ENCODE measurements around the gene ADAMTSL2.

Gene ADAMTSL2

DNA sequence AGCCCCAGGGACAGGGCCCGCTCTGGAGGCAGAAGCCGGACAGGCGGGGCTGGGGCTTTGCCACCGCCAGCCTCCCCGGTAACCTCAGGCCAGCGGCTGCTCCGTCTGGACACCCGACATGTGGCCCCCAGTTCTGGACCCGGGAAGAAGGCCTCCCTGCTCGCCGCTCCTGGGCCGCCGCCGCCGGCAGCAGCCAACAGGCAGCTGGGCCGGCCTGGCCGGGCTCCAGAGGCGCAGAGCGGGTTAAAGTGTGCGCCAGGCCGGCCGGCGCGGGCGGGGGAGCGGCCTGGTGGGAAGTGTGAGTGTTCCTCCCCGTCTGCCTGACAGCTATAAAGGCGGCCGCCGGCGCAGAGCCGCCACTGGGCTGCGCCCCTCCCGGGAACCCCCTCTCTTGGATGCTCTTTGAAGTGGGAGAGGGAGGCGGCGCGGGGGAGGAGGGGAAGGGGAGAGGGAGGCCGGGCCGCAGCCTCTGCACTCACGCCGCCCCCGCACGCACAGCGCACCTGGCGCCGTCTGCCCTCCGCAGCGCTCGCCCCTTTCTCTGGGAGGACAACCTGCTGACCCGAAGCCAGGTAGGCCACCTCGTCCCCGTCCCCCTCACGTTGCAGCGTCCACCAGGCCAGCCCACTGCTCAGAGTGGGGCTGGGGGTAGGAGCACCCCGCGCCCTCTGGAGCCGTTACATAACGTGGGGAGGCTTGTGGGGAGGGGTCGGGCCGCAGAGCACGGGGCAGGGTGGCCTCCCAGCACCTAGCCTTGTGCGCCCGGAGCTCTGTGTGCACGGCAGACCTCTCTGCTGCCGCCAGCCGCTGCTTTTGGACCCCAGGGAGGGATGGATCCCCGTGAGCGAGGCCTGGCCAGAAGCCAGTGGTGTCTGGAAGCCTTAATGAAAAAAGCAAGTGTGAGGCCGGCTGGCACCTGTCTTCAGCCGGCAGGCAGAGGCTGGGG, at the start of gene ADAMTSL2:
Gene ADAMTSL2 (plus strand): TSS at position 359 of the 946 bp plus-strand sequence. CDS start 2,009 bp downstream, outside the sequence.
- peak; percentile 74 for DNase-seq (ENCODE audit: low spot score)

- DNase-seq (ENCODE audit: low spot score), result no peak
Observed at GRCh38 chr9:133485531-133486260, 48.8 kb upstream of the ADAMTSL2 start.

DNA sequence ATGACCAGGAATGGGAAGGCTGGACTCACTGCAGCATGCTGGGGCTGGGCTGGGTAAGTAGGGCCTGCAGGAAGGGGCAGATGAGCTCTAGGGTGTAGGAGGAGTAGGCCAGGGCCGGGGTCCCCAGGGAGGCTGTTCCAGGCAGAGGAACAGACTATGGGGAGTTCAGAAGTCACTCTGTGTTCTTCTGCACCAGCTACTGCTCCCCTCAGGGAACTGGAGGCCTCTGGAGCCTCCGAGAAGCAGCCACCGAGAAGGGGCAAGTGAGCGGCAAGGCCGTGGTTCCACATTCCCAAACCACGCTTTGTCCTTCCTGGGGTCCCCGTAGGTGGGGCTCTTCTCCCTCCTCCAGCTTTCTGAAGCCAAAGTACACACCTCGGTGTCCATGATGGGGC, 47.2 kb upstream of the ADAMTSL2 start:
- no peak for DNase-seq (ENCODE audit: low spot score)

- DNase-seq (ENCODE audit: low spot score), result no peak
Observed at GRCh38 chr9:133488686-133489252, 45.7 kb upstream of the ADAMTSL2 start.

GRCh38 chr9:133489253-133490190, 45.0 kb upstream of the ADAMTSL2 start:
- DNase-seq (ENCODE audit: low spot score), result no peak

GRCh38 chr9:133490201-133490681, 44.3 kb upstream of the ADAMTSL2 start:
- DNase-seq (ENCODE audit: low spot score), result no peak

GRCh38 chr9:133490865-133491655, 43.4 kb upstream of the ADAMTSL2 start:
- DNase-seq (ENCODE audit: low spot score), result no peak

- no peak for DNase-seq (ENCODE audit: low spot score)
Observed at GRCh38 chr9:133491656-133491925, 42.9 kb upstream of the ADAMTSL2 start.

GRCh38 chr9:133492061-133493021, 42.2 kb upstream of the ADAMTSL2 start:
- no peak for DNase-seq (ENCODE audit: low spot score)

GRCh38 chr9:133493428-133493827, 41.1 kb upstream of the ADAMTSL2 start:
- DNase-seq (ENCODE audit: low spot score), result no peak

DNA sequence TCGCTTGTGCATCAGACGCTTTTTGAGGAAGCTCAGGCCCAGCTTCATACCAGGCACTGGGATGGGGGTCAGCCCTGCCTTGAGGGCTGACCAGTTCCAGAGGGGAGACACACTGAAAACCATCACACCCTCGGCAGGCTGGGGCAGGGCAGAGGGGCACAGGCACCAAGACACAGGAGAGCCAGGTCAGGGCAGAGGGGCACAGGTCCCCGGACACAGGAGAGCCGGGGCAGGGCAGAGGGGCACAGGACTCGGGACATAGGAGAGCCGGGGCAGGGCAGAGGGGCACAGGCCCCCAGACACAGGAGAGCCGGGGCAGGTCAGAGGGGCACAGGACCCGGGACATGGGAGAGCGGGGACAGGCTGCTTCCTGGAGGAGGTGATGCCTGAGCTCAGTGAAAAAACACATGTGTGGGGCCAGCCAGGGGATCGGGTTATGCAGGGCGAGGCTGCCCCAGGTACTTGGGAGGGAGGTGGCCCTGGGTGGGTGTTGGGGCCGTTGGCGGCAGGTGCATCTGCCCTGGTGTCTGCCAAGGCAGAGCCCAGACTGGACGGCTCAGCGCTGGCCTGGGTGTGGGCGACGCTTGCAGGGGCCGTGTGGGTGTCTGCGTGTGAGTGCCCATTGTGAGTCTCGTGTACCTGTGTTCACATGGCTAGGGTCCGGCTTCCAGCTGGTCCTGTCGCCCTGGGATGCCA, 40.5 kb upstream of the ADAMTSL2 start:
- no peak for DNase-seq (ENCODE audit: low spot score)

- DNase-seq (ENCODE audit: low spot score), result no peak
Observed at GRCh38 chr9:133494636-133495326, 39.7 kb upstream of the ADAMTSL2 start.

GRCh38 chr9:133495327-133496293, 38.9 kb upstream of the ADAMTSL2 start:
- DNase-seq (ENCODE audit: low spot score), result no peak

- DNase-seq (ENCODE audit: low spot score), result no peak
Observed at GRCh38 chr9:133496861-133497842, 37.4 kb upstream of the ADAMTSL2 start.

- no peak for DNase-seq (ENCODE audit: low spot score)
Observed at GRCh38 chr9:133499132-133499891, 35.2 kb upstream of the ADAMTSL2 start.

Data from pons (tissue), 1 donor.